SK-N-SH (cell line): ENCODE data around the gene MYCBP. TPM values are rescaled to one million over a fixed set of nuclear protein-coding genes. Genes with fewer than 3 reads are reported as not detected.

Experiments used
- CTCF ChIA-PET: fragments of 300-600, 350-600 bp; formaldehyde crosslinking; extraction: SDS; loops from one replicate; lab custom pipeline; 2021; lab: Yijun Ruan, JAX
- POLR2A ChIA-PET: fragments of 350-600 bp; sonication (Branson Sonifier 250); formaldehyde crosslinking; extraction: SDS; loops from one replicate; lab custom pipeline; 2020; ENCODE audit warnings: antibody characterized with exemption, inconsistent platforms; lab: Yijun Ruan, JAX
- DNase-seq: peaks from one replicate; pipeline ENCODE4 v3.0.0; 2012
- H2AFZ ChIP-seq: fragments of 200-600 bp; sonication (generic); 2 replicates; pipeline ENCODE4 v1.8.1; 2016; ENCODE audit warnings: antibody characterized with exemption, mild to moderate bottlenecking, low read depth
- H3F3A ChIP-seq: fragments of 200-600 bp; sonication (generic); replicated peaks from 2 replicates; pipeline ENCODE3; 2016; ENCODE audit warnings: antibody characterized with exemption, mild to moderate bottlenecking; ENCODE audit not compliant: insufficient read depth
- H3K27ac ChIP-seq, 2 experiments: fragments of 200-500 bp in 1 of 2; fragments of 200-600 bp in 1 of 2; sonication (Bioruptor generic) in 1 of 2; sonication (generic), shearing (Covaris generic) in 1 of 2; 2 replicates each; pipeline versions ENCODE4 v1.5.1 to v1.6.1; 2014 to 2016; ENCODE audit warnings: low read depth in 2 of 2, inconsistent platforms in 1 of 2, low read length in 1 of 2, mild to moderate bottlenecking in 1 of 2, mixed read lengths in 1 of 2
- H3K27me3 ChIP-seq: fragments of 200-600 bp; sonication (generic), shearing (Covaris generic); 2 replicates; pipeline ENCODE4 v1.6.1; 2016; ENCODE audit warnings: mixed run types; ENCODE audit not compliant: insufficient read depth
- H3K36me3 ChIP-seq, 2 experiments: fragments of 200-500 bp in 1 of 2; fragments of 200-600 bp in 1 of 2; sonication (Bioruptor generic) in 1 of 2; sonication (generic) in 1 of 2; replicated peaks in 1 of 2; 2 replicates each; pipeline versions ENCODE3 to v1.5.1; 2014 to 2016; ENCODE audit warnings: low read length in 1 of 2, mild to moderate bottlenecking in 1 of 2; ENCODE audit not compliant: insufficient read depth in 2 of 2, control insufficient read depth in 1 of 2
- H3K4me1 ChIP-seq, 2 experiments: fragments of 200-500 bp in 1 of 2; fragments of 200-600 bp in 1 of 2; sonication (Bioruptor generic) in 1 of 2; sonication (generic), shearing (Covaris generic) in 1 of 2; 2 replicates each; pipeline versions ENCODE4 v1.5.1 to v1.6.1; 2014 to 2016; ENCODE audit warnings: low read depth in 1 of 2, low read length in 1 of 2, mixed run types in 1 of 2; ENCODE audit not compliant: insufficient read depth in 2 of 2, control insufficient read depth in 1 of 2
- H3K4me2 ChIP-seq: fragments of 200-600 bp; sonication (generic), shearing (Covaris generic); 2 replicates; pipeline ENCODE4 v1.6.1; 2017; ENCODE audit warnings: mixed run types
- H3K4me3 ChIP-seq, 2 experiments: fragments of 200-500 bp in 1 of 2; fragments of 200-600 bp in 1 of 2; sonication (Bioruptor generic) in 1 of 2; sonication (generic), shearing (Covaris generic) in 1 of 2; 2 replicates each; pipeline versions ENCODE4 v1.5.1 to v1.8.1; 2014 to 2016; ENCODE audit warnings: low read depth in 2 of 2, inconsistent platforms in 1 of 2, low read length in 1 of 2, mild to moderate bottlenecking in 1 of 2, mixed read lengths in 1 of 2, moderate library complexity in 1 of 2
- H3K79me2 ChIP-seq: fragments of 200-600 bp; sonication (generic); 2 replicates; pipeline ENCODE4 v1.8.1; 2017; ENCODE audit warnings: mild to moderate bottlenecking; ENCODE audit not compliant: insufficient read depth
- H3K9ac ChIP-seq: fragments of 200-600 bp; sonication (generic); 2 replicates; pipeline ENCODE4 v1.6.1; 2017; ENCODE audit warnings: mixed run types
- H3K9me2 ChIP-seq: fragments of 200-600 bp; sonication (generic); 2 replicates; pipeline ENCODE4 v1.6.1; 2017; ENCODE audit warnings: mixed run types
- H3K9me3 ChIP-seq: fragments of 200-600 bp; sonication (generic); 2 replicates; pipeline ENCODE4 v1.6.1; 2017; ENCODE audit warnings: mixed run types, mild to moderate bottlenecking, moderate library complexity
- H4K20me1 ChIP-seq: fragments of 200-600 bp; sonication (generic); 2 replicates; pipeline ENCODE4 v1.6.1; 2017; ENCODE audit warnings: mild to moderate bottlenecking, mixed run types; ENCODE audit not compliant: insufficient read depth
- CHD2 ChIP-seq: fragments of 150-350 bp; IDR thresholded peaks from 2 replicates; pipeline ENCODE4 v1.6.1; 2018; ENCODE audit warnings: low read length; ENCODE audit not compliant: partially characterized antibody
- ELF1 ChIP-seq: IDR thresholded peaks from 2 replicates; pipeline ENCODE4 v1.4.0; 2012
- FOXJ3 ChIP-seq: sonication (generic); formaldehyde crosslinking; IDR thresholded peaks from 2 replicates; pipeline ENCODE4 v1.5.1; 2020; ENCODE audit warnings: mild to moderate bottlenecking, missing genetic modification reagents
- GATA2 ChIP-seq: sonication (generic); formaldehyde crosslinking; IDR thresholded peaks from 2 replicates; pipeline ENCODE4 v1.5.0; 2020; ENCODE audit warnings: mild to moderate bottlenecking, missing genetic modification reagents
- JUND ChIP-seq: IDR thresholded peaks from 2 replicates; pipeline ENCODE4 v1.4.0; 2012
- MXI1 ChIP-seq: IDR thresholded peaks from 2 replicates; pipeline ENCODE4 v1.6.1; 2012; ENCODE audit warnings: mild to moderate bottlenecking, low read depth, low read length, improper control_type of control experiment
- RAD21 ChIP-seq: IDR thresholded peaks from 2 replicates; pipeline ENCODE4 v1.6.1; 2012; ENCODE audit warnings: mild to moderate bottlenecking, low read length
- SMC3 ChIP-seq: IDR thresholded peaks from 2 replicates; pipeline ENCODE4 v1.6.1; 2012; ENCODE audit warnings: low read depth, low read length, improper control_type of control experiment
- TAF1 ChIP-seq: IDR thresholded peaks from 2 replicates; pipeline ENCODE4 v1.6.1; 2012; ENCODE audit warnings: low read depth, mild to moderate bottlenecking, low read length, moderate library complexity, borderline replicate concordance
- TEAD4 ChIP-seq: IDR thresholded peaks from 2 replicates; pipeline ENCODE4 v1.4.0; 2012; ENCODE audit warnings: mild to moderate bottlenecking, borderline replicate concordance; ENCODE audit not compliant: insufficient read depth
- YY1 ChIP-seq: IDR thresholded peaks from 2 replicates; pipeline ENCODE4 v1.4.0; 2012; ENCODE audit warnings: low read depth, mild to moderate bottlenecking
- WGBS: methylation state at CpG from one replicate; pipeline ENCODE4 v1.1.6; 2017; ENCODE audit warnings: low lambda C conversion rate; 5-methylcytosine and 5-hydroxymethylcytosine counted together
- polyA plus RNA-seq, 3 experiments: library from polyadenylated mRNA; depleted of rRNA; stranded (reverse); fragments of >200 nt; gene quantifications; 2 replicates each; pipeline ENCODE4 v1.2.3, GENCODE V29; 2012
- TF ChIP-seq, protein P1 (sequence below): IDR thresholded peaks from 2 replicates; pipeline ENCODE4 v1.4.0; 2012; ENCODE audit warnings: low read depth
- TF ChIP-seq, protein P2 (sequence below): fragments of 150-350 bp; IDR thresholded peaks from 2 replicates; pipeline ENCODE4 v1.6.1; 2017; ENCODE audit warnings: antibody characterized with exemption, low read length, low read depth, borderline replicate concordance
- TF ChIP-seq, protein P3 (sequence below): IDR thresholded peaks from 2 replicates; pipeline ENCODE4; 2012

The MYCBP gene
- polyA plus RNA-seq, 1 of the 3 experiments (the other 2 are of a cell fraction), result 16.0 TPM

DNA sequence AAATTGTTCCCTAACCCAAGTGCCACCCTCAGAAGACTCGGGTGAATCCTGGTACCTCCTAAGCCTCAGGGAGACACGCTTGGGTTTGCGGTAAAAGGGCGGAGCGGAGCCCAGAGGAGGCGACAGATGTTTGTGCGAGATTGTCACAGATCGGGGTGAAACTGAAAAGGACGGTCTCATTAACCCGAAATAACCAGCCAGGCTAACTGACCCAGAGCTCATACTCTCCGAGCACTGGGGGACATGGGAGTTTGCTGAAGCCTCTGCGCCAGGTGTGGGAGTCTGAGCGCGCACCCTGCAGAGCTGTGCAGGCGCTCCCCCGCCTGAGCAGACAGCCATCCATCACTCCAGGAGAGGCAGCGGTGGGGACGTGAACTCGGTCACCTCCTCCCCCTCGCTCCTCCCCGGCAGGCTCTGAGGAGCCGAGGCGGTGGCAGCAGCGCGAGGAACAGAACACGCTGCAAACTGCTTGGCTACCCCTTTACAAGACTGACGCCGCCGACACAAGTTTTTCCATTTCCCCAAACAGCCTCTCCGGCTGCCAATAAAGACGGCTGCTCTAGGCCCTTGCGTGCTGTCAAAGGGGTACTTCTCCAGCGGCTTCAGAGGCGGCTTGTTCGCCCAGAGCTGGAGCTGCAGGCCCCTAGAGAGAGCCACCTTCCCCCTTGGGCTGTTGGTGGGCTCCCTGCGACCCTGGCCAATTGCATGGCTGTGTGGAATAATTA, 57.1 kb downstream of the MYCBP start (continued):
- TF ChIP-seq RAD21, result no peak
- no peak for TF ChIP-seq TEAD4
- TF ChIP-seq GATA2 (CRISPR knock-in tag), result no peak
- TF ChIP-seq, protein P1, sequence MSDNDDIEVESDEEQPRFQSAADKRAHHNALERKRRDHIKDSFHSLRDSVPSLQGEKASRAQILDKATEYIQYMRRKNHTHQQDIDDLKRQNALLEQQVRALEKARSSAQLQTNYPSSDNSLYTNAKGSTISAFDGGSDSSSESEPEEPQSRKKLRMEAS, result no peak
- TF ChIP-seq TAF1, result no peak
- no peak for TF ChIP-seq CHD2
- TF ChIP-seq, protein P2, sequence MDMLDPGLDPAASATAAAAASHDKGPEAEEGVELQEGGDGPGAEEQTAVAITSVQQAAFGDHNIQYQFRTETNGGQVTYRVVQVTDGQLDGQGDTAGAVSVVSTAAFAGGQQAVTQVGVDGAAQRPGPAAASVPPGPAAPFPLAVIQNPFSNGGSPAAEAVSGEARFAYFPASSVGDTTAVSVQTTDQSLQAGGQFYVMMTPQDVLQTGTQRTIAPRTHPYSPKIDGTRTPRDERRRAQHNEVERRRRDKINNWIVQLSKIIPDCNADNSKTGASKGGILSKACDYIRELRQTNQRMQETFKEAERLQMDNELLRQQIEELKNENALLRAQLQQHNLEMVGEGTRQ, result no peak
- no peak for TF ChIP-seq MXI1
- TF ChIP-seq SMC3, result no peak
- TF ChIP-seq ELF1, result no peak
- TF ChIP-seq FOXJ3 (CRISPR knock-in tag), result no peak
- TF ChIP-seq, protein P3, sequence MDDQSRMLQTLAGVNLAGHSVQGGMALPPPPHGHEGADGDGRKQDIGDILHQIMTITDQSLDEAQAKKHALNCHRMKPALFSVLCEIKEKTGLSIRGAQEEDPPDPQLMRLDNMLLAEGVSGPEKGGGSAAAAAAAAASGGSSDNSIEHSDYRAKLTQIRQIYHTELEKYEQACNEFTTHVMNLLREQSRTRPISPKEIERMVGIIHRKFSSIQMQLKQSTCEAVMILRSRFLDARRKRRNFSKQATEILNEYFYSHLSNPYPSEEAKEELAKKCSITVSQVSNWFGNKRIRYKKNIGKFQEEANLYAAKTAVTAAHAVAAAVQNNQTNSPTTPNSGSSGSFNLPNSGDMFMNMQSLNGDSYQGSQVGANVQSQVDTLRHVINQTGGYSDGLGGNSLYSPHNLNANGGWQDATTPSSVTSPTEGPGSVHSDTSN, result no peak

DNA sequence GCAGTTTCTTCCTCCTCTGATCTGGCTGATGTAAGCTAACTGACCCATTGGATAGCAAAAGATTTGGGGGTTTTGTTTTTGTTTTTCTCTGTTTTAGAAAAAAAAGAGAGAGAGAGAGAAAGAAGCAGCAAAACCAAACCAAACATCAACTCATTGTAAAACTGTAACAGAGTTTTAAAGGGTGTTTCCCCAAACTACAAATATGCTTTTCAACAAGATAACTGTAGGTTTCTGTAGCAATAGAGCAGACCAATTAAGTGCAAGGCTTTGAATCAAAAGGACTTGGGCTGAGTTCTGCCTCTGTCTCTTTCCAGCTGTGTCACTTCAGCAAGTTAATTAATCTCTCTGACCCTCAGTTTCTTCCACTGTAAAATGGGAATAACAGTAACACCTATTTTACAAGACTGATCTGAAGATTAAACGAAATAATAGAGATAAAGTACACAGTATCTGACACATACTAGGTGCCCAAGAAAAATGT, 58.1 kb downstream of the MYCBP start:
- H3K27ac ChIP-seq, result no peak overlapping the region
- no peaks in the 10 kb centered on the region for H3K36me3 ChIP-seq
- 0% methylated on average over 1 of the region's 1 CpG for WGBS
- no peak overlapping the region for H2AFZ ChIP-seq
- H3K4me3 ChIP-seq, result no peak overlapping the region
- no peaks in the 10 kb centered on the region for H3K9me2 ChIP-seq
- no peaks in the 10 kb centered on the region for H3F3A ChIP-seq
- ChIA-PET CTCF (no interaction called here), POLR2A (no interaction called here)
- H3K27me3 ChIP-seq, result peaks cover 72% of the 10 kb centered on the region
- no peaks in the 10 kb centered on the region for H3K79me2 ChIP-seq
- no peak overlapping the region for H3K4me2 ChIP-seq
- H3K4me1 ChIP-seq, result peaks cover 0 to 2% of the 10 kb centered on the region in 2 experiments; a peak in 1 of 4 replicates
- no peak for DNase-seq
- no peak overlapping the region for H3K9ac ChIP-seq
- H3K9me3 ChIP-seq, result no peaks in the 10 kb centered on the region
- TF ChIP-seq JUND, result no peak
- no peak for TF ChIP-seq FOXJ3 (CRISPR knock-in tag)
- TF ChIP-seq YY1, result no peak
- TF ChIP-seq, protein P3, result no peak
- H4K20me1 ChIP-seq, result no peaks in the 10 kb centered on the region
